K562 treated with DMSO at 1 percent for 12 hours (cell line): ENCODE results near the gene IL1RL2. TPM values are rescaled to one million over a fixed set of nuclear protein-coding genes. Genes with fewer than 3 reads are reported as not detected.

Source experiments
- total RNA-seq: library from RNA; unstranded; fragments of 300-600 nt; gene quantifications from 2 replicates; pipeline ENCODE4 v1.2.3, GENCODE V29; 2022; ENCODE audit not compliant: insufficient read depth

The IL1RL2 gene
- not detected in 2 replicates for total RNA-seq

GRCh38 chr2:102186791-102187495 lies at the start of gene IL1RL2:
Gene IL1RL2, plus strand, starts transcription at chr2:102187023. Its CDS starts 845 bp downstream, at chr2:102187868.

GRCh38 chr2:102141970-102142828 lies 44.6 kb upstream of the IL1RL2 start, which contains the start of gene IL1R1:
Gene IL1R1, plus strand, starts transcription at chr2:102142746. Its CDS starts 14,979 bp downstream, at chr2:102157725.

Other genes starting within 250 kb of the IL1RL2 start
- gene IL1R2, start 195.1 kb upstream of the IL1RL2 start, total RNA-seq: not detected in 2 replicates
- gene IL1R1, start 44.3 kb upstream of the IL1RL2 start, total RNA-seq: 4.5 and 12.7 TPM in 2 replicates
- 0.22 TPM in 1 of 2 replicates, not detected in the other for gene IL1RL1, start 124.5 kb downstream of the IL1RL2 start, total RNA-seq
- 2.9 and 5.4 TPM in 2 replicates for gene IL18R1, start 168.8 kb downstream of the IL1RL2 start, total RNA-seq
- 5.3 and 6.0 TPM in 2 replicates for gene IL18RAP, start 236.1 kb downstream of the IL1RL2 start, total RNA-seq